ENCODE measurements around the gene ENTHD1.

GRCh38 chr22:39914584-39914983 is 21.0 kb upstream of the ENTHD1 start:
- TF ChIP-seq CTCF (IDR thresholded peaks at IDR 0.05) (no peak), POLR2A (IDR thresholded peaks at IDR 0.05) (no peak)

Measured in stomach (tissue), 4 donors.